Stomach (tissue), 9 donors: ENCODE measurements around the gene THSD4. TPM values are rescaled to one million over a fixed set of nuclear protein-coding genes. Genes with fewer than 3 reads are reported as not detected.

ENCODE experiments used
- DNase-seq, 2 donors: peaks; one replicate each; pipeline versions ENCODE4 v3.0.0 to v3.0.0-alpha.2; 2013 to 2019
- H3K27ac ChIP-seq, 5 donors: fragments of 200-600 bp in 4 of 5; sonication (generic) in 4 of 5; one replicate each; pipeline ENCODE4 v1.5.1; 2013 to 2019; ENCODE audit warnings: mild to moderate bottlenecking in 1 of 5, moderate library complexity in 1 of 5
- H3K27me3 ChIP-seq, 3 donors: fragments of 200-600 bp; sonication (generic); one replicate each; pipeline ENCODE4 v1.5.1; 2017 to 2019; ENCODE audit warnings: mixed run types in 1 of 3
- H3K36me3 ChIP-seq, 4 donors: fragments of 200-600 bp; sonication (generic); 1 replicate in 3 of 4; 2 replicates in 1 of 4; pipeline ENCODE4 v1.5.1; 2016 to 2019
- H3K4me1 ChIP-seq, 4 donors: fragments of 200-600 bp; sonication (generic); one replicate each; pipeline ENCODE4 v1.5.1; 2016 to 2019
- H3K4me3 ChIP-seq, 4 donors: fragments of 200-600 bp; sonication (generic) in 3 of 4; one replicate each; pipeline ENCODE4 v1.5.1; 2016 to 2019; ENCODE audit warnings: mild to moderate bottlenecking in 1 of 4
- H3K9me3 ChIP-seq, 4 donors: fragments of 200-600 bp; sonication (generic); one replicate each; pipeline ENCODE4 v1.5.1; 2016 to 2019
- CTCF ChIP-seq, 7 experiments: fragments of 450-650 bp in 4 of 7; fragments of 200-600 bp in 3 of 7; sonication (generic) in 3 of 7; IDR thresholded peaks; one replicate each; pipeline ENCODE4 v1.5.1; 2016 to 2019; ENCODE audit warnings: antibody characterized with exemption in 7 of 7, control low read depth in 2 of 7, mild to moderate bottlenecking in 1 of 7
- EP300 ChIP-seq: sonication (generic); formaldehyde crosslinking; IDR thresholded peaks from one replicate; pipeline ENCODE4 v1.6.1; 2017; ENCODE audit warnings: antibody characterized with exemption
- POLR2A ChIP-seq, 4 donors: fragments of 450-650 bp; IDR thresholded peaks; one replicate each; pipeline ENCODE4 v1.6.1; 2016; ENCODE audit warnings: antibody characterized with exemption in 4 of 4, control low read depth in 2 of 4, mild to moderate bottlenecking in 1 of 4, moderate library complexity in 1 of 4
- POLR2AphosphoS5 ChIP-seq, 3 donors: sonication (generic); formaldehyde crosslinking; IDR thresholded peaks; one replicate each; pipeline ENCODE4 v1.6.1; 2016; ENCODE audit warnings: antibody characterized with exemption in 3 of 3
- whole genome bisulfite sequencing, 5 donors: extraction: QIAGEN DNeasy Blood & Tissue Kit in 3 of 5; methylation state at CpG; one replicate each; pipeline versions ENCODE4 v1.1.5 to v1.1.7; 2013 to 2018; 5-methylcytosine and 5-hydroxymethylcytosine counted together
- intact Hi-C: fragments of 100-400 bp; cut with DNase I; formaldehyde crosslinking; loops from one replicate; pipeline ENCODE4 v1.15.1; 2023; ENCODE audit warnings: low total_unique reads
- polyA plus RNA-seq, 3 donors: library from polyadenylated mRNA; stranded (reverse); fragments of 200-250 nt; gene quantifications; one replicate each; pipeline ENCODE4 v1.2.3, GENCODE V29; 2013
- total RNA-seq, 5 donors: library from RNA; depleted of rRNA; stranded (reverse); fragments of >200 nt; gene quantifications; one replicate each; pipeline versions ENCODE4 v1.1.0 to v1.2.3, GENCODE V29; 2014 to 2016
- donor health status: healthy with polysubstance abuse.
- donor health status: Bipolar disorder and iron deficiency.
- donor health status: healthy.

The THSD4 gene
- total and polyA plus RNA-seq, 8 donors, result 1.8 to 79.4 (median 22.0) TPM

- TF ChIP-seq POLR2AphosphoS5 (IDR thresholded peaks at IDR 0.05) (no peak), POLR2A (IDR thresholded peaks at IDR 0.05) (no peak), CTCF (IDR thresholded peaks at IDR 0.05) (no peak), EP300 (no peak)
- H3K27ac ChIP-seq, result no peak overlapping the region
- 88 to 93% (median 93%) methylated on average over 5 of the region's 5 CpGs for WGBS, 5 donors
- no peaks in the 10 kb centered on the region for H3K27me3 ChIP-seq
- H3K4me3 ChIP-seq, result no peak overlapping the region
- intact Hi-C loops, result no loop called here
- H3K9me3 ChIP-seq, result no peaks in the 10 kb centered on the region
- DNase-seq, result no peak
- H3K4me1 ChIP-seq, result peaks cover 0 to 10% (median 0%) of the 10 kb centered on the region in 4 donors
- H3K36me3 ChIP-seq, result no peaks in the 10 kb centered on the region
Observed at GRCh38 chr15:71232411-71232810, 117.1 kb downstream of the THSD4 start.

DNA sequence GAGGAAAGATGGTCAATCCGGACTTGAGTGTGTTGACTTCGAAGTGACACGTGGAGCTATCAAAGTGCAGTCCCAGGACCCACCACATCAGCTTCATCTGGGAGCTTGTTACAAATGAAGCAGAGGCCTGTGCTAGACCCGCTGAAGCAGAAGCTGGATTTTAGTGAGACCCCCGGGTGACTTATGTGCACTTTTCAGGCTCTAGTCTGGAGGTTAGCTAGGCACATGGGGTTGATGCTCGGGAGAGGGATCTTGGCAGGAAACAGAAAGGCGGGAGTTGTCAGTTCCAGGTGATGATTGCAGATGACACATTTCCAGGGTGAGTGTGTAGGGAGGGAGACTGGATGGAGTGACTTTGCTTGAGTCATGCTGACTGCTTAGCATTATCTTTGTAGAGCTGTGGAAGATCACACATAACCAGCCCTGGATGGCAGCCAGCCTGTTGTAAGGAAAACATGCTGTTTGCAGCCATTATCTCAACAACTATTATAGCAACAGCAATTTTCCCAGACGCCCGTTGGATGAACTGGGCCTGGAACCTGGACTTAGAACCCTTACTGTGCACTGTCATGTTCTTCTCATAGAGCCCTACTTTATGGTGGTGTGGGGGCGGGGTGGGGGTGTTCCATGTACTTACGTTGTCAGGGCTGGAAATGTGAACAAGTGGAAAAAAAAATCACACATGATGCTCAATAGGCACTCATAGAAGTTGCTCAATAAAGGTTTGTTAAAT lies 122.4 kb downstream of the THSD4 start:
- peaks cover 0 to under 1% (median 0%) of the 10 kb centered on the region in 4 donors for H3K36me3 ChIP-seq
- H3K27ac ChIP-seq, result no peak overlapping the region
- TF ChIP-seq CTCF (IDR thresholded peaks at IDR 0.05) (no peak), POLR2A (IDR thresholded peaks at IDR 0.05) (no peak), POLR2AphosphoS5 (IDR thresholded peaks at IDR 0.05) (no peak), EP300 (no peak)
- no peaks in the 10 kb centered on the region for H3K4me1 ChIP-seq
- H3K9me3 ChIP-seq, result no peaks in the 10 kb centered on the region
- no peaks in the 10 kb centered on the region for H3K27me3 ChIP-seq
- DNase-seq, result peak; percentile 65 to 86
- WGBS, 5 donors, result 71 to 78% (median 77%) methylated on average over 11 of the region's 11 CpGs
- no peak overlapping the region for H3K4me3 ChIP-seq
- intact Hi-C loops, result no loop called here

GRCh38 chr15:71238926-71239325 lies 123.7 kb downstream of the THSD4 start:
- Histone ChIP-seq H3K27ac (no peak overlapping the region), H3K4me3 (no peak overlapping the region), H3K36me3 (peaks cover 0 to 5% (median 0%) of the 10 kb centered on the region in 4 donors), H3K9me3 (no peaks in the 10 kb centered on the region), H3K4me1 (no peaks in the 10 kb centered on the region), H3K27me3 (no peaks in the 10 kb centered on the region)
- intact Hi-C loops, result no loop called here
- DNase-seq, result no peak
- WGBS, 5 donors, result 61 to 77% (median 65%) methylated on average over 1 of the region's 1 CpG
- no peak for TF ChIP-seq CTCF (IDR thresholded peaks at IDR 0.05)
- TF ChIP-seq EP300, result no peak
- TF ChIP-seq POLR2A (IDR thresholded peaks at IDR 0.05), result no peak
- TF ChIP-seq POLR2AphosphoS5 (IDR thresholded peaks at IDR 0.05), result no peak

GRCh38 chr15:71239592-71240364 lies 124.5 kb downstream of the THSD4 start:
- Histone ChIP-seq H3K36me3 (peaks cover 0 to 5% (median 0%) of the 10 kb centered on the region in 4 donors), H3K9me3 (no peaks in the 10 kb centered on the region), H3K4me3 (no peak overlapping the region), H3K4me1 (no peaks in the 10 kb centered on the region), H3K27me3 (no peaks in the 10 kb centered on the region), H3K27ac (no peak overlapping the region)
- TF ChIP-seq POLR2AphosphoS5 (IDR thresholded peaks at IDR 0.05), result no peak
- TF ChIP-seq POLR2A (IDR thresholded peaks at IDR 0.05), result no peak
- no peak for TF ChIP-seq EP300
- TF ChIP-seq CTCF (IDR thresholded peaks at IDR 0.05), result no peak
- WGBS, 5 donors, result 57 to 72% (median 67%) methylated on average over 10 of the region's 10 CpGs
- DNase-seq, result peak in 1 of 2 donors; percentile 37
- intact Hi-C loops, result no loop called here
